ENCODE results near the gene OR52J3. TPM values are rescaled to one million over a fixed set of nuclear protein-coding genes. Genes with fewer than 3 reads are reported as not detected.

Gene OR52J3
- total RNA-seq (2021; fragmentation: NEBNext Ultra II Directional; extraction: Animal tissue kit (Norgen Biotek cat#: 25700)) (not detected in 2 replicates), polyA plus RNA-seq (2011; rRNA removed) (not detected in 2 replicates), polyA minus RNA-seq (2011; rRNA and poly(A)+ RNA removed) (not detected in 2 replicates)
- not detected for polyA plus RNA-seq (2011; cell fraction: cytosol; rRNA removed)
- polyA plus RNA-seq (2011; cell fraction: nucleus; rRNA removed): not detected
- polyA plus RNA-seq (2012, experiment 1 of 2): not detected in 4 replicates
- polyA plus RNA-seq (2012, experiment 2 of 2): not detected
- not detected for polyA plus RNA-seq (2013, experiment 1 of 2)
- polyA plus RNA-seq (2013, experiment 2 of 2): not detected
- polyA minus RNA-seq (2011; cell fraction: cytosol; rRNA and poly(A)+ RNA removed): not detected
- polyA minus RNA-seq (2011; cell fraction: nucleus; rRNA and poly(A)+ RNA removed): 0.70 TPM
- long read RNA-seq, experiment 1: 0 reads
- long read RNA-seq, experiment 2: 0 reads

DNA sequence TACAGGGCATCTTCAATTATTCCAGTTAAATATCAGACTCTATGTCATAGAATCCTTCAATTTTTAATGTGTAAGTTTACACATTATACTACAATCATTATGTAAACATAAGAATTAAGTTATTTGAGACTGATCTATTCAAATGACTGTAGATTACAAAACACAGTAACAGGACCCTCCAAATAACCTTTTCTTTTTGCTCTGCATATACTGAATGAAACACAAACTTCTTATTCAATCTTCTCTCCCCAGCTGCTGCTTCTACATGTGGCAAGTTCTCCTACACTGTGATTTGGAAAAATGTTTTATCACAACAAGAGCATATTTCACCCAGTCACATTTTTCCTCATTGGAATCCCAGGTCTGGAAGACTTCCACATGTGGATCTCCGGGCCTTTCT is at the start of gene OR52J3:
Gene OR52J3, plus strand, starts transcription at position 301 of the 400 bp plus-strand sequence. Its CDS starts 0 bp downstream, at position 301.
- Histone ChIP-seq H2BK12ac (ENCODE audit: low read depth, low read length) (0 out of 2 replicates have a peak within 1 kb of the TSS, but pooled peaks have one; percentile 19), H3K23me2 (ENCODE audit: low read depth, low read length) (no peaks in the 10 kb centered on the region), H3K9ac (replicated peaks in 1 of 4; ENCODE audit: extremely low read depth in 1 of 4, low read depth in 3 of 4, low read length in 3 of 4) (no peak within 1 kb of the TSS), H3K36me3 (ENCODE audit: control insufficient read depth in 2 of 4, insufficient read depth in 4 of 4, low read length in 3 of 4) (no peaks in the 10 kb centered on the region), H3K9me3 (ENCODE audit: insufficient read depth in 2 of 2, low read depth in 1 of 2, low read length in 1 of 2) (no peaks in the 10 kb centered on the region), H3K4me3 (ENCODE audit: extremely low read depth in 1 of 4, insufficient read depth in 2 of 4, low read depth in 3 of 4, low read length in 4 of 4) (no peak within 1 kb of the TSS), H3K23ac (ENCODE audit: insufficient read length) (no peak within 1 kb of the TSS), H3K27me3 (replicated peaks in 1 of 4; ENCODE audit: control insufficient read depth in 3 of 4, extremely low read depth in 1 of 4, insufficient read depth in 3 of 4, low read length in 3 of 4) (no peaks in the 10 kb centered on the region), H3K56ac (replicated peaks; ENCODE audit: insufficient read length, low read depth, low read length) (no peak within 1 kb of the TSS), H3K4me1 (replicated peaks in 1 of 4; ENCODE audit: control insufficient read depth in 3 of 4, insufficient read depth in 4 of 4, low read length in 3 of 4) (peaks cover 0 to 3% (median 0%) of the 10 kb centered on the region in 4 experiments; a peak in 1 of 7 replicates), H4K20me1 (replicated peaks in 1 of 2; ENCODE audit: control insufficient read depth in 1 of 2, insufficient read depth in 2 of 2, low read length in 2 of 2) (no peaks in the 10 kb centered on the region), H3K4me2 (ENCODE audit: insufficient read depth in 1 of 2, low read depth in 2 of 2, low read length in 2 of 2) (no peak within 1 kb of the TSS), H2AFZ (ENCODE audit: low read length) (0 out of 2 replicates have a peak within 1 kb of the TSS, but pooled peaks have one; percentile 39), H4K91ac (replicated peaks; ENCODE audit: insufficient read length, low read length) (no peak within 1 kb of the TSS), H2AK5ac (ENCODE audit: low read depth, low read length) (no peak within 1 kb of the TSS), H3K4ac (replicated peaks; ENCODE audit: insufficient read length, low read depth, low read length) (no peak within 1 kb of the TSS), H3K79me2 (ENCODE audit: control insufficient read depth in 1 of 2, insufficient read depth in 2 of 2, low read length in 2 of 2) (no peaks in the 10 kb centered on the region), H2BK15ac (ENCODE audit: low read length) (peak within 1 kb of the TSS; percentile 76; the same call in 1 of the 2 replicates), H2BK20ac (ENCODE audit: low read length) (no peak within 1 kb of the TSS), H3K14ac (ENCODE audit: insufficient read length) (no peak within 1 kb of the TSS), H3K79me1 (ENCODE audit: low read depth, low read length) (no peaks in the 10 kb centered on the region), H4K8ac (ENCODE audit: extremely low read depth, insufficient read depth, low read length) (no peak within 1 kb of the TSS), H2BK120ac (replicated peaks; ENCODE audit: low read depth, low read length) (no peak within 1 kb of the TSS), H2BK5ac (ENCODE audit: low read depth, low read length) (peak within 1 kb of the TSS; percentile 66), H3K18ac (ENCODE audit: extremely low read depth, low read length) (no peak within 1 kb of the TSS), H3K27ac (ENCODE audit: low read depth, low read length) (no peak within 1 kb of the TSS), H4K5ac (ENCODE audit: insufficient read length, low read depth, low read length) (no peak within 1 kb of the TSS)
- 88% methylated on average over 1 of the region's 1 CpG; no CpG with 5 or more reads in 1 of the 2 experiments for WGBS, 2 experiments (ENCODE audit: extremely low coverage in 1 of 2, insufficient coverage in 1 of 2, insufficient read length in 1 of 2, insufficient replicate concordance in 2 of 2, low coverage in 1 of 2, low lambda C conversion rate in 2 of 2, missing lambda C conversion rate in 1 of 2)
- CTCF ChIA-PET (ENCODE audit: partially characterized antibody): no interaction called here
- POLR2A ChIA-PET (ENCODE audit: partially characterized antibody): no interaction called here
- FAIRE-seq (no peak), DNase-seq (ENCODE audit: low read depth in 1 of 2, low spot score in 2 of 2) (no peak)
- TF ChIP-seq KDM1A (IDR thresholded peaks at IDR 0.05; ENCODE audit: borderline replicate concordance, low read length): no peak
- no peak for TF ChIP-seq HDAC2 (IDR thresholded peaks at IDR 0.05; ENCODE audit: borderline replicate concordance in 1 of 2, low read depth in 2 of 2, low read length in 2 of 2)
- no peak for TF ChIP-seq KDM5A (IDR thresholded peaks at IDR 0.05; ENCODE audit: low read length)
- TF ChIP-seq SP4 (IDR thresholded peaks at IDR 0.05; ENCODE audit: low read length): no peak
- no peak for TF ChIP-seq EP300 (IDR thresholded peaks at IDR 0.05; ENCODE audit: borderline replicate concordance in 1 of 2, low read depth in 2 of 2, low read length in 2 of 2)
- no peak for TF ChIP-seq MAX (IDR thresholded peaks at IDR 0.05)

Data from H1 (cell line).